A673 (cell line): ENCODE data around the gene PAQR4.

Experiments used
- EZH2 ChIP-seq: fragments of 200-600 bp; sonication (generic); IDR thresholded peaks from 2 replicates; pipeline ENCODE4 v1.6.1; 2017; ENCODE audit warnings: borderline replicate concordance, low read depth, mild to moderate bottlenecking, mixed read lengths, antibody characterized with exemption, low read length; ENCODE audit not compliant: poor library complexity, severe bottlenecking
- TF ChIP-seq, protein P1 (sequence below): fragments of 300-800, 200-600 bp; sonication (generic); conservative IDR thresholded peaks from 2 replicates; pipeline ENCODE4 v1.5.1; 2017; ENCODE audit warnings: low read depth, mild to moderate bottlenecking, antibody characterized with exemption, low read length, moderate library complexity, mixed read lengths

DNA sequence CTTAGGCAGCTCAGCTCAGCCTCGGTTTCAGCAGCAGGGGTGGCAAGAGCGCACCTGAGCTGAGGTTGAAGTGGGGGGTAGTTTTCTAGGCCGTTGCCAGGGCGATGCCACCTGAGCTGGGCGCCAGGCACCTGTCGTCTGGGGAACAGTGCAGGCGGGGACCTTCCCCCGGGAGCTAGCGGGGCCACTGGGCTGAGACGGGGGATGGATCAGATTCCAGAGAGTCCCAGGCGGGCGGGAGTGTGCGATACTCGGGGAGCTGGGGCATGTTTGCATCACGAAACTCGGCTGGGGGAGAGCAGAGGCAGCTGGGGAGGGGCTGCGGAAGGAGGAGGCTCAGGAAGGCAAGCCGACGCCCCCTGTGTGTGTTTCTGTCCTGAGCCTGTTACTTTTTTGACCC is 43.1 kb downstream of the PAQR4 start:
- TF ChIP-seq, protein P1, sequence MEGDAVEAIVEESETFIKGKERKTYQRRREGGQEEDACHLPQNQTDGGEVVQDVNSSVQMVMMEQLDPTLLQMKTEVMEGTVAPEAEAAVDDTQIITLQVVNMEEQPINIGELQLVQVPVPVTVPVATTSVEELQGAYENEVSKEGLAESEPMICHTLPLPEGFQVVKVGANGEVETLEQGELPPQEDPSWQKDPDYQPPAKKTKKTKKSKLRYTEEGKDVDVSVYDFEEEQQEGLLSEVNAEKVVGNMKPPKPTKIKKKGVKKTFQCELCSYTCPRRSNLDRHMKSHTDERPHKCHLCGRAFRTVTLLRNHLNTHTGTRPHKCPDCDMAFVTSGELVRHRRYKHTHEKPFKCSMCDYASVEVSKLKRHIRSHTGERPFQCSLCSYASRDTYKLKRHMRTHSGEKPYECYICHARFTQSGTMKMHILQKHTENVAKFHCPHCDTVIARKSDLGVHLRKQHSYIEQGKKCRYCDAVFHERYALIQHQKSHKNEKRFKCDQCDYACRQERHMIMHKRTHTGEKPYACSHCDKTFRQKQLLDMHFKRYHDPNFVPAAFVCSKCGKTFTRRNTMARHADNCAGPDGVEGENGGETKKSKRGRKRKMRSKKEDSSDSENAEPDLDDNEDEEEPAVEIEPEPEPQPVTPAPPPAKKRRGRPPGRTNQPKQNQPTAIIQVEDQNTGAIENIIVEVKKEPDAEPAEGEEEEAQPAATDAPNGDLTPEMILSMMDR: no peak
- no peak for TF ChIP-seq EZH2
